ENCODE results near the gene CREB3L1. TPM values are rescaled to one million over a fixed set of nuclear protein-coding genes. Genes with fewer than 3 reads are reported as not detected.

Gene CREB3L1
- total RNA-seq, 1 donor from 2014 or later = 9.8 TPM

DNA sequence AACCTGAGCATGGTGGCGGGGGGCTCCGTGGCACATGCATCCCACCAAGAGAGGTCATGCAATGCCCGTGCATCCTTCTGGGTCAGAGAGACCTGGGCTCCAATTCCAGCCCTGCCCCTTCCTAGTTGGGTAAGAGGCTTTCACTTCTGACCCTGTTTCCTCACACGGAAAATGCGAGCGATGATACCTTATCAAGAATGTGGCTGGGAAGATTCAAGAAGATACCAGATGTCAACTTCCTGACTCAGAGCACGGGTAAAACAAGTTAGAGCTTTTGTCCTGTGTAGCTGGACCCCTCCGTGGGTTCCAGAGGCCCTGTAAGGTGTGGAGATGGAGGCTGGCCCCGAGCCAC lies 61.1 kb downstream of the CREB3L1 start:
- TF ChIP-seq, protein P1, sequence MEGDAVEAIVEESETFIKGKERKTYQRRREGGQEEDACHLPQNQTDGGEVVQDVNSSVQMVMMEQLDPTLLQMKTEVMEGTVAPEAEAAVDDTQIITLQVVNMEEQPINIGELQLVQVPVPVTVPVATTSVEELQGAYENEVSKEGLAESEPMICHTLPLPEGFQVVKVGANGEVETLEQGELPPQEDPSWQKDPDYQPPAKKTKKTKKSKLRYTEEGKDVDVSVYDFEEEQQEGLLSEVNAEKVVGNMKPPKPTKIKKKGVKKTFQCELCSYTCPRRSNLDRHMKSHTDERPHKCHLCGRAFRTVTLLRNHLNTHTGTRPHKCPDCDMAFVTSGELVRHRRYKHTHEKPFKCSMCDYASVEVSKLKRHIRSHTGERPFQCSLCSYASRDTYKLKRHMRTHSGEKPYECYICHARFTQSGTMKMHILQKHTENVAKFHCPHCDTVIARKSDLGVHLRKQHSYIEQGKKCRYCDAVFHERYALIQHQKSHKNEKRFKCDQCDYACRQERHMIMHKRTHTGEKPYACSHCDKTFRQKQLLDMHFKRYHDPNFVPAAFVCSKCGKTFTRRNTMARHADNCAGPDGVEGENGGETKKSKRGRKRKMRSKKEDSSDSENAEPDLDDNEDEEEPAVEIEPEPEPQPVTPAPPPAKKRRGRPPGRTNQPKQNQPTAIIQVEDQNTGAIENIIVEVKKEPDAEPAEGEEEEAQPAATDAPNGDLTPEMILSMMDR (conservative IDR thresholded peaks at IDR 0.05) = no peak
- H3K27me3 Mint-ChIP-seq = peaks cover 20% of the 10 kb centered on the region
- peak overlapping the region; percentile 74 for H3K4me3 Mint-ChIP-seq
- no peak for DNase-seq (ENCODE audit: extremely low spot score, unreplicated experiment)
- no peaks in the 10 kb centered on the region for H3K9me3 Mint-ChIP-seq
- peak overlapping the region; percentile 70 for H3K27ac Mint-ChIP-seq
- H3K4me1 Mint-ChIP-seq (ENCODE audit: unreplicated experiment) = peaks cover 39% of the 10 kb centered on the region
- no peaks in the 10 kb centered on the region for H3K36me3 Mint-ChIP-seq

GRCh38 chr11:46338988-46339666 lies 61.7 kb downstream of the CREB3L1 start:
- H3K27me3 Mint-ChIP-seq = peaks cover 15% of the 10 kb centered on the region
- no peaks in the 10 kb centered on the region for H3K9me3 Mint-ChIP-seq
- TF ChIP-seq, protein P1 (conservative IDR thresholded peaks at IDR 0.05) = no peak
- peaks cover 44% of the 10 kb centered on the region for H3K4me1 Mint-ChIP-seq (ENCODE audit: unreplicated experiment)
- H3K4me3 Mint-ChIP-seq = peak overlapping the region; percentile 74
- no peaks in the 10 kb centered on the region for H3K36me3 Mint-ChIP-seq
- H3K27ac Mint-ChIP-seq = peak overlapping the region; percentile 70
- DNase-seq (ENCODE audit: extremely low spot score, unreplicated experiment) = no peak

- Mint-ChIP-seq H3K4me1 (ENCODE audit: unreplicated experiment) (peaks cover 48% of the 10 kb centered on the region), H3K4me3 (no peak overlapping the region), H3K27ac (no peak overlapping the region), H3K27me3 (peaks cover 8% of the 10 kb centered on the region), H3K9me3 (no peaks in the 10 kb centered on the region), H3K36me3 (no peaks in the 10 kb centered on the region)
- TF ChIP-seq, protein P1 (conservative IDR thresholded peaks at IDR 0.05) = no peak
- DNase-seq (ENCODE audit: extremely low spot score, unreplicated experiment) = no peak
Measured at GRCh38 chr11:46339816-46340215, 62.4 kb downstream of the CREB3L1 start.

DNA sequence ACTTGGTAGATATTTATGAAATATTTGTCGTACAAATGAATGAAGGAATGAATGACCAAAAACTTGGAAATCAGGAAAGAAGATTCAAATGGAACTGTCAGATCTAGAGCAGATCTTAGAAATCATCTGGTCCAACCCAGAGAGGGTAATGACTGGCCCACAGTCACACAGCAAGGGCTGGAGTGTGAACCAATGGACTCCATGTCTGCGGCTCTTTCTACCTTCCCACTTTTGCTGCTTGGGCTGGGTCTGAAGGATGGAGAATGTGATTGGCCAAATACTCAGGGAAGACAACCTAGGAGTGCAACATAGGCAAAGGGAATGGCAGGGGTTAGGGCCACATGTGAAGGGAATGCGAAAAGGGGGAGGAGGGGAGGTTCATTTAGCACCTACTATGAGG lies 64.0 kb downstream of the CREB3L1 start:
- Mint-ChIP-seq H3K4me3 (no peak overlapping the region), H3K27me3 (peaks cover 2% of the 10 kb centered on the region), H3K27ac (no peak overlapping the region), H3K36me3 (no peaks in the 10 kb centered on the region), H3K9me3 (no peaks in the 10 kb centered on the region), H3K4me1 (ENCODE audit: unreplicated experiment) (peaks cover 47% of the 10 kb centered on the region)
- DNase-seq (ENCODE audit: extremely low spot score, unreplicated experiment) = no peak
- TF ChIP-seq, protein P1 (conservative IDR thresholded peaks at IDR 0.05) = no peak

DNA sequence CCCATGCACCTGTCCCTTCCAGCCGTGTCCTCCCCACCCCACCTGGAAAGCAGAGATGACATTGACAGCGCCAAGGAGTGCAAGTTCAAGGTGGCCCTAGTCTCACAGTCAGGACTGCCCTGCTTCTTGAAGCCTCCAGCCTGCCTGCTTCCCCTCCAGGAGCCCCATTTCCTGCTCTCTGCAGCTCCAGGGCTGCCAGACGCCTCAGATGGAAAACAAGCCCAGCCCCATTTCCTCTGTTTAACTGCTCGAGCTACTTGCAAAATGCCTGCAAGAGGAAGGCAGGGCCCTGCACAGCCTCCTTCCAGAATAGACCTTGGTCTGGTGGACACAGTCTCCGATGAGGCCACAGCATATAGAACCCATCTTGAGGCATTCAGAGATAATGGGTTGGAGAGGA lies 64.8 kb downstream of the CREB3L1 start:
- peaks cover 52% of the 10 kb centered on the region for H3K4me1 Mint-ChIP-seq (ENCODE audit: unreplicated experiment)
- H3K27ac Mint-ChIP-seq = no peak overlapping the region
- TF ChIP-seq, protein P1 (conservative IDR thresholded peaks at IDR 0.05) = no peak
- no peak for DNase-seq (ENCODE audit: extremely low spot score, unreplicated experiment)
- H3K27me3 Mint-ChIP-seq = peaks cover 4% of the 10 kb centered on the region
- H3K36me3 Mint-ChIP-seq = no peaks in the 10 kb centered on the region
- no peaks in the 10 kb centered on the region for H3K9me3 Mint-ChIP-seq
- H3K4me3 Mint-ChIP-seq = no peak overlapping the region

All from type B pancreatic cell (in vitro differentiated cells).